HG03064 (cell line): ENCODE results near the gene SLC1A3.
"Not testable (repeated sequence)": the region's sequence is repeated elsewhere in the genome, so short reads cannot be mapped to it uniquely, and the experiment has no call there.

ENCODE experiments used
- ATAC-seq: cut with Tn5 transposase; IDR thresholded peaks from one replicate; pipeline ENCODE4 v1.9.1; 2021; ENCODE audit warnings: low read depth; ENCODE audit not compliant: unreplicated experiment

SLC1A3 gene

DNA sequence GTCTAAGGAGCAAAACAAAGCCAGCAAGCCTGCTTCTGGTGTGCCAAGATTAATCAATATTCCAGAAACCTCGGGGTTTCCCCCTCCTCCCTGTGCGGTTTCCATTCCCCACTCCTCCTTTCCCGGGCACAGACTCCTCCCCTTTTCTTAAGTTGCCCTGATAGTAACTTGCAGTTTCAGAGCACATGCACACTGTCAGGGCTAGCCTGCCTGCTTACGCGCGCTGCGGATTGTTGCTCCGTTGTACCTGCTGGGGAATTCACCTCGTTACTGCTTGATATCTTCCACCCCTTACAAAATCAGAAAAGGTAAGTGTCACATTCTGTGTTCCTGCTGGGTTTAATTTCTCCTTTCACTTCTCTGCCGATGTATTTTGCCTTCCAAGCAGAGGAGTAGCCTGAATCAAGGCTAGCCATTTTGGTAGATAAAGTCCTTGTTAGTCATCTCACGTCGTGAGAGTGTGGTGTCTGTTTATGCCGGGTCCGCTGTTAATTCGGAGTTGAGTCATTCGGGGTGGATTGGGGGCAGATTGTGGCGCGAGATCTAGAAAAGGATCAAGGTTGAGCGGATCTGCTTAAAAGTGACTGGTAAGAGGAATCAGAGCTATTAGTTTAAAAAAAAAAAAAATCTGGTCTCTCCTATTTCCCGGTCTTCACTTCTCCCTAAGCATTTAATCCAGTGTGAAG, at the start of gene SLC1A3:
Gene SLC1A3, plus strand, starts transcription at position 179 of the 686 bp plus-strand sequence. CDS start 1,818 bp downstream, outside the sequence.
- peak; percentile 91 for ATAC-seq

DNA sequence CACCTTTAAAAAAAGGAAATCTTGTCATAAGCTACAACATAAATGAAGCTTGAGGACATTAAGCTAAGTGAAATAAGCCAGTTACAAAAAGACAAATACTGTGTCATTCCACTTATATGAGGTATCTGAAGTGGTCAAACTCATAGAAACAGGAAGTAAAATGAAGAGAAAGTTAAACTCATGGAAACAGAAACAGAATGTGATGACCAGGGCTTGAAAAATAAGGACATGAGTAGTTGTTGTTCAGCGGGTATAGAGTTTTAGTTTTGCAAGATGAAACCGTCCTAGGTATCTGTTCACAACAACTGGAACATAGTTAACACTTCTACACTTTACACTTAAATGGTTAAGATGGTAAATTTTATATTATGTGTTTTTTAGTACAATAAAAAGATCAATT, 47.8 kb upstream of the SLC1A3 start:
- ATAC-seq, result no peak

DNA sequence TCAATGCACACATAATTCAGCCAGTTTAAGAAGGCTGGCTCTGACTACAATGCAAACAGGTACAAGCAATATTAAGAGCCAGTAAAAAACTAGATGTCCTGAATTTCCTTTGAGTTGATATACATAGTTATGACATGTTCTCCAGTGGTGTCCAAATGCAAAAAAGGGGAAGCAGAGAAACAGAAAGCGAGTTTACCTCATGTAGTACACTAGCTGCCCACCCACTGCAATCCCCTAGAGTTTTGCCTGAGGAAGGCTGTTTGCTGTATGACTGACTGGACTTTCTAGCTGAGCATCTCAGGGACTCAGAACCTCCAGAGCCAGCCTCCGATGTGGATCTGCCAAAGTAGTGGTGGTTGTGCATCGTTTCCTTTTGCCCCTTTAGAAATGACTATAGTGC, 44.8 kb upstream of the SLC1A3 start:
- ATAC-seq, result no peak

DNA sequence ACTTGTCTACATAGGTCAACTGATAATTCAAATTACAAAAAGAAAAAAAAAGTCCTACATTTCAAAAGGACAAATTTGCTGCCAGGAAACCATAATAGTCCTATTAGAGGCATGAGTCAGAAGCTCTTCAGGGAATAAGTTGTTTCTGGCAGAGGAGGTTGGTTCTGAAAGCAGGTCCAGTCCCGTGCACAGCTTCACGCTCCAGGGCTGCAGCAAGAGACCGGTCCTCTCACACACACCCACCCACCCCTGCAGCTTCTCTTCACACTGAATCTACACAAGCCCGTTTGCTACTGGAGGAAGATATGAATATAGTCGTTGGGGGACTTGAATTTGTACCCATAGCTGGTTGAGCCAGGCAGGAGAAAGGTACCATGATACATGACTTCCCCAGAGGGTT, 36.9 kb upstream of the SLC1A3 start:
- ATAC-seq, result no peak

DNA sequence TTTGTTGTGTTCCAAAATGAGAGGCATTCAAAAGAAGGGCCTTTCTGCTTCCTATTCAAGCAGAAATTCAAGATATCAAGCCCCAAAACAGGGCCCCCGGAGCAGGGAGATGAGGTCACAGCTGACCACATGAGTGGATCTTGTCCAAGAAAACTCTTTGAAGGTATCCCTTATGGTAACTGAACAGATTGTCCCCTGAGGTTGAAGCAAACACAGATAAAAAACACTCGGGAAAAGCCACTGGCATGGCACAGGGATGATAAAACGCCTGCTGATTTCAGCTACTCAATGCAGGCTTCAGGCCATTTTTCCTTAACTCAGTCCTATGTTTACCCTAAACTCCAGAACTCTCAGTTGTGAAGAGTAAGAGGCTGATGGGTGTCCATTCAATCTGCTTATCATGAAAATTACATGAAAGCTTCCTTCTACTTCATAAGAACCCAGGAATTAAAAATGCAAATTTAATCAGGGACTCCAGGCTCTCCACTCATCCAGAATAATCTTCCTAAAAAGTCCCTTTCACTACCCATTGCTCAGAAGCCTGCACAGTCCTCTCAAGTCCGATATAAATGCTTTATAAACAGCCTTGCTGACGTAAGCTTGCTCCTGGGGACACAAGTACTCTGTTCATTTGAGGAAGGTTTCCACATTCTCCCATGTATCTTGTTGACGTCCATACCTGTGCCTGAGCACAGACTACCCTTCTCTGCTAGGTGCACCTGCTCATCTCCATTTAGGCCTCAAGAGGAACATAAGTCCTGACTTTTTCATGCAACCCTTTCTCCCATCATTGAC, 35.9 kb upstream of the SLC1A3 start:
- ATAC-seq, result no peak

DNA sequence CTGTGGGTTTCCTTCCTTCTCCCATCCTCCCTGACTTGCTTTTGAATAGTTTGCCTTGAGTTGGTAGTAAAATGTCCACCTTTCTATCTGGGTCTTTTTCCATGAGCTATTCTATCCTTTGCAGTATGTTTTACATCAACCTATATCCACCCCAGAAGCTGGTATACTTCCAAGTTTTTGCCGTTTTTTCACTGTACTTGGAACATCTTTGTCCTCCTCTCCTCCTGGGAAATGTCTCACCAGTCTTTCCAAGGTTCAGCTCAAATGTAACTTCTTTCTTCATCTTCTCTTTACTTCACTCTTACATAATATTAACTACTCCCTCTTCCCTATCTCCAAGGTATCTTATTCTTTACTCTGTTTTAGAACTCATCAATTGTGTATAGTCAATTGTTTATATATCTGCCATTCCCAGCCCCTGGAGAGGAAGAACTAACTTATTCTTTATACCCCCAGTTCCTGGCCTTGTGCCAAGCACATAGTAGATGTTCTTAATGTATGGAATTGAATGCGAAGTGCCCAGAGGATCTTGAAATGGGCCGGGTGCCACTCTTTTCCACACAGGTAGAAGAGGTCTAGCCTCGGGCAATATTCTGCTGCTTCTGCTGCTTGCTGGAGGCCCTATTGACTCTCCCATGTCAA, 34.9 kb upstream of the SLC1A3 start:
- no peak for ATAC-seq

DNA sequence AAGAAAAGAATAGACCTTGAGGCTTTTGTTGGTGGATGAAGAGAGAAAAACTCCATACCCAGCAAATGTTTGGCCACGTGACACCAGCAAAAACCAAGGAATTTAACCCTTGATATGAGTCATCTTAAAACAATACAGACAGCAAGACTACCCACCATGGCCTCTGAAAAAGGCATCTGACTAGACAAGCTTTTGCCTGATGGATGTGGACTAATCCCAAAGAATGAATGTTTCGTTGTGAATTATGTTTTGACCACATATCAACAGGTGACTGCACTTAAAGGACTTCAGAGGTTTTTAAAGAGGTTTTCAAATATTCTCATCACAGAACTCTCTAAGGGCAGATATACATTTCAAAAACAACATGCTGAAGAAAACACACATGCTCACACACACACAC, 33.0 kb upstream of the SLC1A3 start:
- no peak for ATAC-seq

DNA sequence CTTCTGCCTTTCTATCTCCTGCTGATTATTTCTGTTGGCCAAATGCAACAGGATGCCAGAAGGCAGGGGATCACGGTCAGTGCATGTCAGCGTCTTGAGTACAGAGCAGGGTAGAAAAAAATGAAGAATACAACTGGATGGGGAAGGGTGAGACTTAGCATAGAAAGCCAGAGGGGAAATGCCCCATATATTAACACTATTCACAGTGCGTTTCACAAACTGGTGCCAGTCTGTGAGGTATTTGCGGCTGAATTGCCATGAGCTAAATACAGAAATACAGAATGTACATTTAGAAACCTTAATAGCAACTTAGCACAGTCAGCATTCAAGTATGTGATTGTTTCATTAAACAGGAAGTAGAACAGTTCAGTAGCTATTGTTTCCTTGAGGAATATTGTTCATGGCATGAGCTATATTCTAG, 31.0 kb upstream of the SLC1A3 start:
- ATAC-seq, result no peak

DNA sequence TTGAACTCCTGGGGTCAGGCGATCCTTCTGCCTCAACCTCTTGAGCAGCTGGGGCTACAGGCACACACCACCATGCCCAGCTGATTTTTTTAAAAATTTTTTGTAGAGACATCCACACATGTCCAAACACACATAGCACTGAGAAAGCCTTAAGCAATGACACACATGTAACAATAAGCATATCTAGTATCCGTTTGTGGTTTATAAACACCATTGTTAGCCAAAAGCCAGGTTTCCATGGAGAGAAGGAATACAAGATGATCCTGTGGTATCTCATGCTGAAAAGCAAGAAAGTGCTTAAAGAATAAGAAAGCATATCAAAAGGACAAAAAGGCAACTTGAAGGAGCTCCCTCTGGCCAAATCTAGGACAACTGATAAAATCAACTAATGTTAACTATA, 29.7 kb upstream of the SLC1A3 start:
- no peak for ATAC-seq

DNA sequence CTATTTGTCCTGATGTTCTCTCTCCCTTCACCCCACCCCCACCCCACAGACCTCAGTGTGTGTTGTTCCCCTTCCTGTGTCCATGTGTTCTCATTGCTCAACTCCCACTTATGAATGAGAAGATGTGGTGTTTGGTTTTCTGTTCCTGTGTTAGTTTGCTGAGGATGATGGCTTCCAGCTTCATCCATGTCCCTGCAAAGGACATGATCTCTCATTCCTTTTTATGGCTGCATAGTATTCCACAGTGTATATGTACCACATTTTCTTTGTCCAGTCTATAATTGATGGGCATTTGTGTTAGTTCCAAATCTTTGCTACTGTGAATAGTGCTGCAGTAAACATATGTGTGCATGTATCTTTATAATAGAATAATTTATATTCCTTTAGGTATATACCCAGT, 26.5 kb upstream of the SLC1A3 start:
- ATAC-seq, result not testable (repeated sequence)

DNA sequence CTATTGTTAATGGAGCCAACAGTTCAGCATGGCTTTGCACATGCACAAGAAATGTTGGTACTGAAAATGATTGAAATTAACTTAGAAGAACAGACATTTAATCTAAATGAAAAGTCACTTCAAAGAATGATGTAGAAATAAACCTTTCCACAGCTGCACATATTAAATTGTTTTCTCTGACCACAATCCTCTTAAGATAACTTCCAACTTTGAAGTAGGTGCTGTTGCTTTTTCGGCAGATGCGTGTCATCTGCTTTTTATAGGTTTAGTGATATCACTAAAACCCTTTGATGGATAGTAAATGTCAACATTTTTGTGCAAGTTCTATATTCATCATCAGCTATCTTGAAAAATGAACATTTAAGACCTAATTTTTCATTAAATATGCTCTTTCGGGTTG, 25.3 kb upstream of the SLC1A3 start:
- no peak for ATAC-seq

DNA sequence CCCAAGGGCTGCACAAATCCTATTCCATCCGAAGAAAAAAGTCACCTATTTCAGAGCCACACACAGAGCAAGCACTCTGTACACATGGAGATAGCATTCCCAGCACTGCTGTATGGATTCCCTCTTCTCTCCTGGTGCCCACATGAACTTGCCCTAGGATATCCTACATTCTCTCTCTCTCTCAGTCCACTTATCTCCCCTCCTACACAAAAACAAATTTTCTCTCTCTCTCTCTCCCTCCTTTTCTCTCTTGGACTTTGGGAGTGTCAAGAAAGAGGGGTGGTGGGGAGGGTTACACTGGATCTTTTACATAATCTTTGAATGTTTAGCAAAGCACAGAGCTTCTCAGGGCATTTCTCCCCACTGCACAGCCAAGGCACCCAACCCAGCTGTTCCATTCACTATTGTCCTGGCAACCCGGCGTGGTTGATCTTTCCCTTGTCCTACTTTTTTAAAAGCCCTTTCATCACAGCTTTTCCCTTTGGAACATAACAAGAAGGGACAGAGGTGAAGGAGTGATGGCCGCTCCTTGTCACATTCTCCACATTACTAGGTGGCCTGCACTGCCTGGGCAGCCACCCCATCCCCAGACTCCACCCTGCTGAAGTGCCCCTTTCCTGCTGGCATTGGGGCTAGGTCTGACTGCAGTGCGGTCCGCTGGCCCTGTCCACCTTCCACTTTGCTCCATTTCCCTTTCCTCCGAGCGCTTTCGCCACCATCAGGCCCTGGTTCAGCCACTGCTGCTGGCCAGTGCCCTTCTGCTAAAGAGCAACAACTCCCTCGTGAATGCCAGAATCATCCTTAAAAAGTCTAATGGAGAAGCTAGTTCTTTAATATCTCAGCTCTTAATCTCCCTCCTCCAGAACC, 22.2 kb upstream of the SLC1A3 start:
- no peak for ATAC-seq

DNA sequence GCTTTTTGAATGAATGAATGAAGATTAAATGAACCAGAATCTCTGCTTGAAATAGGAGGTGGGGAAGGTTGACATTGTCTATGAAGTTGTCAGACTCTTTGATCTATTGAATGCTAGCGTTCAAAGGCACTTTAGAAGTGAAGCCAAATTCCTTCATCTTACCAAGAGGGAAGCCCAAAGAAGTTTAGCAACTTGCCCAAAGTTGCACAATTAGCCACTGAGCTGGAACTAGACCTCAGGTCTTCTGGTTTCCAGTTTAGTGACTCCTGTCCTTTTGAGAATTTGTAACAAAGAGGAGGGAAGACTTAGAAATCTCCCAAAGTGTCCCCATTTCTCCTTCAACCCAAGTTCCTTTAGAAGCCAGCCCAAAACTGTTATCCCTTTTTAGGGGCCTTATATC, 20.7 kb upstream of the SLC1A3 start:
- ATAC-seq, result no peak

DNA sequence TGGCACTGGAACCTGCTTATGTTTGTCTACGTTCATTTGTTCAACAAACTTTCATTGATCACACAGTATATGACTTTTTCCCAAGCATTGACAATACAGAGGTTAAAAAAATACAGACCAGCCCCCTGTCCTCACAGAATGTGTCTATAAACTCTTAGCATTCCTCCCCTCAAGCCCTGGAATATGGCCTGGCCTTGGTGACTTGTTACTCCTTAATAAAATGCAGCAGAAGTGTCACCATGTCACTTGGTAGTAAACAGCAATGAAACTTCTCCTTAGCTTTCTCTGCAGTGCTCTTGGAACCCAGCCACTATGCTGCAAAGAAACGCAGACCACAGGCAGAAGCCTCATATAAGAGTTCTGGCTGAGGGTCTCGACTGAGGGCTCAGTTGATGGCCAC, 19.1 kb upstream of the SLC1A3 start:
- no peak for ATAC-seq

DNA sequence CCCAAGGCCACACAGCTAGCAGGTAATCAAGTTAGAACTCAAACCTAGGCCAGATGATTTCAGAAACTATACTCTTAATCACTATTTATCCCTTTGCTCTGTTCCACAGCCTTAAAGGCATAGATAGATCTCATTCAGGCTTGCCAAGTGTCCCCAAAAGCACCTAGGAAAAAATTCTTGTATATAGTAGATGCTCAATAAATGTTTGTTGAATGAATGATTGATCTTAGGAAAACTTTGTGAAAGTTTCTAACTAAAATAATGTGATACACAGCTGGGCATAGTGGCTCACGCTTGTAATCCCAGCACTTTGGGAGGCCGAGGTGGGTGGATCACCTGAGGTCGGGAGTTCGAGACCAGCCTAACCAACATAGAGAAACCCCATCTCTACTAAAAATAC, 16.7 kb upstream of the SLC1A3 start:
- ATAC-seq, result not testable (repeated sequence)

DNA sequence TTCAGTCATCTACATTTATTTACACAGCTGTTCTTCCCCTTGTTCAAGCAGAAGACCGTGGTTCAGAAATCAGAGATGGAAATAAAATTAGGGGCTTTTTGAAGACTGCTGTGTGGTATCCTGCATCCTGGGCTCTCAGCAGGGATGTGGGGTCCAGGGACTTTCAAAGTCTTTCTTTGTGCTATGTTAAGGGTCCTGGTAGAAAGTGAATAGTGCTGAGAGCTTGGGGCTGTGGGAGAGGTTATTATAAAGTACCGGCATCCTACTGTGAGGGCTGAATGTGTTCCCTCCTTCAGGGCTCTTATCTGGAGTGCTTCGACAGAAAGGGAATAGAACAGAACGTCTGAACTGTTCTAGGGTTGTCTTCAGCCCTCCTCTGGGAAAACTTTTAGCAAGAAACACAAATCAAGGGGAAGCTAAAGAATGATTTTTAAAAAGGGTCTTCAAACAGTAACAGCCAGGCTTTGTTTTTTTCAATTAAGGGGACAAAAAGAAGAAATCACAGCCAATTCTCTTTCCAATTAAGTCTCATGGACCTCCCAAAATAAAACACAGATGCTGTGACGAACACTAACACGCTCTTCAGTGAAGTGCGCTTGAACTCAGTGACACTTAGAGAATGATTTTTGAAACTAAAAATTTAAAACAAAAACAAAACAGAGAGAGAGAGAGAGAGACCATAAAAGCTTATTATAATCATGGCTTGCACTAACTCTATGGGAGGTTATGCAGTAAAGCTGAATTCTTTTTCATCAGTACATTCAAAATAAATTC, 15.7 kb upstream of the SLC1A3 start:
- no peak for ATAC-seq

DNA sequence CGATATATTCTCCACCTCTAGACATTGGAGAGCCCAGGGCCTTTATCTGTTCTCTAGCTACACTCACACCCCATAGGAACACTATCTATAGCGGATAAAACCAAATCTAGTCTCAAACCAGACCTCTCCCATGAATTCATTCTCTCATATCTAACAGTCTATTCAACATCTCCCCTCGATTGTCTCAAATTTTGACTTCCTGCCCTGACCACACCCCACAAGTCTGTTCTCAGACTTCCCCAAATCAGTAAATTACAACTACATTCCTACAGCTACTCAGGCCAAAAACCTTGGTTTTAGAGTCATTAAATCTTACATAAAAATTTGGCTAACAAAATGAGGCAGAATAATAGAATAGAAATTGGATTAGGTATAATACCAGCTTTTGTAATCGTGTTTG, 12.5 kb upstream of the SLC1A3 start:
- no peak for ATAC-seq

DNA sequence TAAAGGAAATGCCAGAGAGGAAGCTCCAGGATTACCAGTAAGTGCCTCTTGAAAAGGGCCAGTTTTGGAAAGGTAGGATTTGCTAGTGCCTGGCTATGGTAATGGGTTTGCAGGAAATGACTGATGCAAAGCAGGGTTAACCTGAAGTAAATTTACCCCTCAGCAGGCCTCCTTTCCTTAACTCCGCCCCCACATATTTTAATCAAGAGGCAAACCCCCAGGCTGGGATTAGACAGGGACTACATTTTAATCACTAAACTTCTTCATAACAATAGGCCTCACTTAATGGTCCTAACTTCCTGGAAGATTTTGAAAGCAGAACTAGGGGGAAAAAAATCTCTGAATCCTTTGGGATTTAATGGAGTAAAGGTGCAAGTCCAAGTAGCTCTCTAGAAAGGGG, 10.2 kb upstream of the SLC1A3 start:
- ATAC-seq, result no peak

DNA sequence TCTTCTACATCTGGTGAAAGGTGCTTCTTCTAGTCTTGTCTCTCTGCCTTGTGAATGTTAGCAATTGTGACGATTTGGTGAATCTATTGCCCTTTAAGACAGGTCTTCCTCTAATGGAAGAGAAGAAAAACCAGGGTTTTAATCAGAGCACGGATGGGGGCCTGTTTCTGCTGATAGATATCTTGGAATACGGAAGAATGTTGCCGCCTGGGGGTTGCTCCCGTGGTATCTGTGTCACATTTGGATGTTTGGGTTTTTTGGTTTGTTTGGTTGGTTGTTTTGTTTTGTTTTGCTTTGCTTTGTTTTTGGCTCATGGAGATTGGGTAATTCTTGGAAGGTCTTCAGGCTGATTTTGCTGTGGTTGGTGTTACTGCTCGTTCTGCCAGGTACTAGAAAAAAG, 9.7 kb upstream of the SLC1A3 start:
- ATAC-seq, result no peak

DNA sequence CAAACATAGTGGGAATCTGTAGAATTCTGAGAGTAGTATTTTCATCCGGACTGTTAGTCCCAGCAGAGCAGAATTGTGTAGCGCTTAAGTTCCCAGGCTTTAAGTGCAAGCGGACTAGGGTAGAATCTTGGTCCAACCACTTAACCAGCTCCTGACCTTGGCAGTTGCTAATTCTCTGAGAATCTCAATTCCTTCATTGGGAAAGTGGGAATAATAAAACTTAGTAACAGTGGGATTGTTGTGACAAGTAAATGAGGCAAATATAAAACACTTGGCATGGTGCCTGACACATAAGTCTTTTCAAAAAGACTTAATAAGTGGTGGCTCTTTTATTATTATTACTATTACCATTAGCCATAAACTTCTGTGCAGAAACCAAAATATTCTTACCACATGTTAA, 8.4 kb upstream of the SLC1A3 start:
- ATAC-seq, result no peak
